Lower leg skin (tissue), 3 donors: ENCODE measurements around the gene VTI1A.

ENCODE experiments used
- CTCF ChIP-seq, 3 donors: fragments of 450-650 bp; IDR thresholded peaks; one replicate each; pipeline ENCODE4 v1.5.1; 2016; ENCODE audit warnings: antibody characterized with exemption in 3 of 3, mild to moderate bottlenecking in 3 of 3, moderate library complexity in 2 of 3
- POLR2A ChIP-seq, 2 donors: fragments of 450-650 bp; IDR thresholded peaks; one replicate each; pipeline ENCODE4 v1.6.1; 2016 to 2017; ENCODE audit warnings: antibody characterized with exemption in 2 of 2, mild to moderate bottlenecking in 1 of 2, moderate library complexity in 1 of 2

GRCh38 chr10:112426111-112426510 lies 20.9 kb upstream of the VTI1A start:
- TF ChIP-seq CTCF (IDR thresholded peaks at IDR 0.05) (no peak), POLR2A (IDR thresholded peaks at IDR 0.05) (no peak)
